Stomach (tissue), 4 donors: ENCODE measurements around the gene NCOA1.

ENCODE experiments used
- CTCF ChIP-seq, 7 experiments: fragments of 450-650 bp in 4 of 7; fragments of 200-600 bp in 3 of 7; sonication (generic) in 3 of 7; IDR thresholded peaks; one replicate each; pipeline ENCODE4 v1.5.1; 2016 to 2019; ENCODE audit warnings: antibody characterized with exemption in 7 of 7, control low read depth in 2 of 7, mild to moderate bottlenecking in 1 of 7
- POLR2A ChIP-seq, 4 donors: fragments of 450-650 bp; IDR thresholded peaks; one replicate each; pipeline ENCODE4 v1.6.1; 2016; ENCODE audit warnings: antibody characterized with exemption in 4 of 4, control low read depth in 2 of 4, mild to moderate bottlenecking in 1 of 4, moderate library complexity in 1 of 4

DNA sequence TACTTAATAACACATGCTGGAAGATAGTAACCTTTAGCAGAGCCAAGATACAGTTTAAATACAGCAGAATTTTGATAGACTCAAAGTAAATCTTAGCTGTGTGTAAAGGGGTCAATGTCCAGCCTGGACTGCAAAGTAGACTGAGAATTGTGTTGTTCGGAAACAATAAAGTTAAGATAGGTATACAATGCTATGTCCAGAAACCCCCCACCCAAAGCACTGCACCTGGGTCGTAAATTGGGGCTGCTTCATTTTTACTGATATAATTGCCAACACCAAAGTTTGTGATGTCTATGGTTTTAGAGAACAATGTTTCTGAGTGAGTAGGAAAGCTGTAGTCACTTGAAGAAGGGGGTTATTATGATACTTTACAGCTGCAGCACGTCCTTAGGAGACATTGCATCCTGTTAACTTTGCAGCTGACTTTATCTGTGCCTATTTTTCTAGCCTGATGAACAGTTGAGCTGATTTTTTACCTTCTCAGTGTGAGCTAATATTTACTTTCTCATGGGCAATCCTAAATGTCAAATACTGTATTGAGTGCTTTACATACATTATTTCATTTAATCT lies 4.3 kb upstream of the NCOA1 start:
- TF ChIP-seq CTCF (IDR thresholded peaks at IDR 0.05) (no peak), POLR2A (IDR thresholded peaks at IDR 0.05) (no peak)
